Measurements from ENCODE around the gene TRMT112.
A peak's percentile ranks its signal among the peaks of the same experiment; 100 is the strongest.

Gene TRMT112

DNA sequence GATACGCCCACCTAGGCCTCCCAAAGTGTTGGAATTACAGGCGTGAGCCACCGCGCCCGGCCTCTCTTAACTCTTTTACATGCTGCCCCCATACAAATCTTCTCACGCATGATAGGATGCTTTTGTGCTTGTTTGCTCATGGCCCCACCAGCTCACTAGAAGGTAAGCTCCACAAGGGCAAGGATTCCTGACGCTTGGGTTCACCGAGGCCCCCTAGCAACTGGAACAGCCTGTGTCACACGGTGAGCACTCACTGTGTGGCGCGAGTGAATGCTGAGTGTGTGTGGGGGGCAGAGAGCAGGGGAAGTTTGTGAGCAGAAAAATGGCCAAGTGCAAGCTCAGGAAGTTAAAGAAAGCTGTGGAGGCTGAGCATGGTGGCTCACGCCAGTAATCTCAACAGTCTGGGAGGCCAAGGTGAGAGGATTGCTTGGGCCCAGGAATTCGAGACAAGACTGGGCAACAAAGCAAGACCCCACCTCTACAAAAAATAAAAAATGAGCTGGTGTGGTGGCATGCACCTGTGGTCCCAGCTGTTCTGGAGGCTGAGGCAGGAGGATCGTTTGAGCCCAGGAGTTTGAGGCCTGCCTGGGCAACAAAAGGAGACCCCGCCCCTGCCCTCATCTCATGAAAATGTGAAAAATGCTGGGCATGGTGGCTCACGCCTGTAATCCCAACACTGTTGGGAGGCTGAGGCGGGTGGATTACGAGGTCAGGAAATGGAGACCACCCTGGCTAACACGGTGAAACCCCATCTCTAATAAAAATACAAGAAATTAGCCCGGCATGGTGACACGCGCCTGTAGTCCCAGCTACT is 35.2 kb downstream of the TRMT112 start:
- no peak overlapping the region for H3K4me3 ChIP-seq (ENCODE audit: low read depth, low read length)

DNA sequence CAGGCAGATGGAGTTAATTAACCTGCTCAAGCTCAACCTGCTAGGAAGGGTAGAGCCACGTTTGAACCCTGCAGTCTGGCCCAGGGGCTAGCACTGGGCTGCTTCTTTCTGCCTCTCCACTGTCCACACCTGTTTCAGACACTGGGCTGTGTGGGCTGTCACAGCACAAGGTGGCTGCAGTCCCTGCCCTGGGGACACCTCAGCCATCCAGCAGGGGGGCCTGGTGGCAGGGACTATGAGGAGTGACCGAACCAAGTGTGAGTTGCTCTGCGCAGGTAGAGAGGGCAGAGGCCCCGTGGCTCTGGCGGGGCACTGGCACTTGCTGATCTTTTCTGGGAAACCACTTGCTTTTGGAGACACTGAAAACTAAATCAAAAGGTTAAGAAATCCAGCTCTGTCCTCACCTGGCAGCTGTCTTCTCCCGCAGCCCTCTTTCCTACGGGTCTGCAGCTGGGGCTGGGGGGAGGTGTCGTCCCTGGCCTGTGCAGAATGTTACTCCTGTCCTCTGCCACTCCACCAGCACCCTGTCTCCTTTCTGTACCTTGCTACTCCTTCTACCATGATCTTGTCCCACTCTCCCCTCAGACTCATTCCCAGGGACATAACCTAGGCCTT is 38.7 kb downstream of the TRMT112 start:
- no peak overlapping the region for H3K4me3 ChIP-seq (ENCODE audit: low read depth, low read length)

DNA sequence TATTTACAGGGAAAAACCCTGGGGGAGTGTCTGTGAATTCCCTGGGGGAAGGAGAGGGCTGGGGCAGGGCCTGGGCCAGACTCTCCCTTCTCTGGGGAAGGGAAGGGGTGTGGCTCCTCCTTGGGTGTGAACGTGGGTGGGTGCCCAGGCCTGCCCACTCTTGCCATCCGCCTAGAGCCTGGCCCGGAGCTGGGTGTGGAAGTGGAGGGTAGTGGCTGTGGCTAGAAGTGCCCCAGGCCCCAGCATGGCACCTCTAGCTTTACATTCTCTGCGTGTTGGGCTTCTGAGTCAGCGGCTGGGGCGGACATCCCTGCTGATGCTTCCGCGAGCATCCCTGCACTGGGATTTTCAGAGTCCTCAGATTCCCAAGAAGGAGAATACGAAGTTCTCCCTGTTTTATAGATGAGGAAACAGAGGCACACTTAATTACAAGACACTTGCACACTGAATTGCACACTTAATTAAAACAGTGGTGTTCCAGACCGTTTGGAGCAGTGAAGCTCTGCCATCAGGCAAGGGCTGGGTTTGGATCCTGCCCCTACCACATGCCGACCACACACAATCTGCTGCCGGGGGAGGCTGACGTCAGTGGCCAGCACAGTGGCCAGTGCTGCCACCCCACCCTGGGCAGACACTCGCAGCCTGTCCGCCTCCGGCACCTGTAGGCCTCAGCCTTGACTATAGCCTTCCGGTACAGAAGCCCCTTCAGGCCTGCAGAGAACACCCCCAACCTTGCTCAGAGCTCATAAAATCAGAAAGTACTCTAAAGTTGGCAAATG is 40.5 kb downstream of the TRMT112 start:
- H3K4me3 ChIP-seq (ENCODE audit: low read depth, low read length) = no peak overlapping the region

DNA sequence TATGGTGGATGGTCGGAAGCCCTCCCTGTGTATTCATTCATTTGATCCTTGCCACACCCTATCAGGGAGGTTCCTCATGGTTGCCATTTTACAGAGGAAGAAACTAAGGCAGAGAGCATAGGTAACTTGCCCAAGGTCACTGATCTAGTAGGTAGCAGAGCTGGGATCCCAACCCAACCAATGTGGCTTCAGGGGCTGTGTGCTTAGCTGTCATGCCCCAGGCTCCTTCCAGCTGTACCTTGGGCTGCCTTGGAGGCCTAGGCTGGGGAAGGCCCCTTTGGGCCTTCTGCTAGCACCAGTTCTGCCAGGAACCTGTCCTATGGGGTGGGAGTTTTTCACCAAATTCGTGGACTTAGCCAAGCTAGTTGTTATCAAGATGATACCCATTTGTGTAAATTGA is 41.5 kb downstream of the TRMT112 start:
- no peak overlapping the region for H3K4me3 ChIP-seq (ENCODE audit: low read depth, low read length)

DNA sequence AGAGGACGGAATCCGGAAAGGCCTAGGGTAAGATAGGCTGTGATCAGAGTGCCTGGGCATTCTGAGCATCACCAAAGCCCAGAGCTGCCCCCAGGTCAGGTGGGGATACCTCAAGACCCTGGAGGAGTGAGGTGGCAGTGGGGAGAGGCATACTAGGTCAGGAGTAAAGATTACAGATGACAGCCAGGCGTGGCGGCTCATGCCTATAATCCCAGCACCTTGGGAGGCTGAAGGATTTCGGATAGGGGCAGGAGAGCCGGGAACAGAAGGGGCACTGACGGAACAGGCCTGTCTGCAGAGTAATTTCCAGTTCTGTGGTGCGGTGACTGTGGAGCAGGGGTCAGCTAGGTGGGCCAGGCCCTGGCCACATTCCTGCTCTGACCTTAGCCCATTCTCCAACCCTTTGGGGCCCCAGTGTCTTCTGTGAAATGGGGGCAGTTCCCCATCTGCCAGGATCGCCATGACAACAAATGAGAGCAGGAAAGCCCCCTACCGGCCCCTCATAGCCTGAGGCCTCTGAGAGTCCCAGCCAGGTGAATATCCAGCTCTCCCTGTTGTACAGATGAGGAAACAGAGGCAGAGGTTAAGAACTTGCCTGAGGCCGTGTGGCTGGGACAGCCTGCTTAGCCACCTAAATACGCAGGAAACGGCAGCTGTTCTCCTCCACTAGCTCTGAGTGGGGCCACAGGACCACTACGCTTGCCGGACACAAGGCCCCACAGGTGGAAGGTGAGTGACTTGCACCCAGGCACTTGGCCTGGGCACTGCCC is 42.1 kb downstream of the TRMT112 start:
- H3K4me3 ChIP-seq (ENCODE audit: low read depth, low read length) = no peak overlapping the region

- H3K4me3 ChIP-seq (ENCODE audit: low read depth, low read length) = peak overlapping the region; percentile 90
Observed at GRCh38 chr11:64269540-64270220, 47.7 kb downstream of the TRMT112 start.

- peak overlapping the region; percentile 69 for H3K4me3 ChIP-seq (ENCODE audit: low read depth, low read length)
Observed at GRCh38 chr11:64268893-64269539, 48.3 kb downstream of the TRMT112 start.

- H3K4me3 ChIP-seq (ENCODE audit: low read depth, low read length) = peak overlapping the region; percentile 69
Observed at GRCh38 chr11:64268025-64268892, 49.1 kb downstream of the TRMT112 start.

DNA sequence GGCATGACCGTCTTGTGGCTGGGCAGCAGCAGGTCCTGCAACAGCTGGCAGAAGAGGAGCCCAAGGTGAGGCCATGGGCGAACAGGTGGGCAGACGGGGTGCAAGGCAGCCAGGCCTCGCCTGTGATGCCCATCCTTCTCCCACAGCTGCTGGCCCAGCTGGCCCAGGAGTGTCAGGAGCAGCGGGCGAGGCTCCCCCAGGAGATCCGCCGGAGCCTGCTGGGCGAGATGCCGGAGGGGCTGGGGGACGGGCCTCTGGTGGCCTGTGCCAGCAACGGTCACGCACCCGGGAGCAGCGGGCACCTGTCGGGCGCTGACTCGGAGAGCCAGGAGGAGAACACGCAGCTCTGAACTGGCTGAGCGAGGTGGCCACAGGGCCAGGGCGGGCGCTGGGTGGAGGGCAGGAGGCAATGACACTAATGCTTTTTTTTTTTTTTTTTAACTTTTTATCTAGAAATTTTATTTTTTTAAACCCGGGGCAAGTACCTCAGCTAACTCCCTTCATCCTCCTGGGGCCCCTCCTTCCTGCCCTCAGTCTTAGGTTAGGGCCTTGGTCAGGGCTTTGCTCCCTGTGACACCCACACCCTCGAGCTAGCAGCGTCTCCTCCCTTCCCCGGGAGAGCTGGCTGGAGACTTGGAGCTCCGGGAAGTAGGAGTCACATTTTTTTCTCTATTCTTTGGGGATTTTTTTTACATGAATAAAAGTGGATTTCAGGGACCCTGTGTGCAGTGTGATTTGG is 50.0 kb downstream of the TRMT112 start:
- H3K4me3 ChIP-seq (ENCODE audit: low read depth, low read length) = no peak overlapping the region
